GM12875 (cell line): Measurements from ENCODE around the gene LARP4B.

ENCODE experiments used
- H3K4me3 ChIP-seq: one replicate; pipeline ENCODE4 v1.5.1; 2011; ENCODE audit warnings: low read depth, low read length, control low read depth
- TF ChIP-seq, protein P1 (sequence below): IDR thresholded peaks from 2 replicates; pipeline ENCODE4 v1.5.1; 2011; ENCODE audit warnings: low read depth, mild to moderate bottlenecking, control low read depth, inconsistent platforms, low read length, moderate library complexity, borderline replicate concordance; ENCODE audit not compliant: insufficient read depth

The LARP4B gene

DNA sequence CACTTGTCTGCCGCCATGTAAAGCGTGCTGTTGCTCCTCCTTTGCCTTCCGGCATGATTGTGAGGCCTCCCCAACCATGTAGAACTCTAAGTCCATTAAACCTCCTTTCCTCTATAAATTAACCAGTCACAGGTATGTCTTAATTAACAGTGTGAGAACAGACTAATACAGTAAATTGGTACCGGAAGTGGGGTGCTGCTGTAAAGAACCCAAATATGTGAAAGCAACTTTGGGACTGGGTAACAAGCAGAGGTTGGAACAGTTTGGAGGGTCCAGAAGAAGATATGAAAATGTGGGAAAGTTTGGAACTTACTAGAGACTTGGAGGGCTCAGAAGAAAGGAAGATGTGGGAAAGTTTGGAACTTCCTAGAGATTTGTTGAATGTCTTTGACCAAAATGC lies 135.3 kb downstream of the LARP4B start:
- TF ChIP-seq, protein P1, sequence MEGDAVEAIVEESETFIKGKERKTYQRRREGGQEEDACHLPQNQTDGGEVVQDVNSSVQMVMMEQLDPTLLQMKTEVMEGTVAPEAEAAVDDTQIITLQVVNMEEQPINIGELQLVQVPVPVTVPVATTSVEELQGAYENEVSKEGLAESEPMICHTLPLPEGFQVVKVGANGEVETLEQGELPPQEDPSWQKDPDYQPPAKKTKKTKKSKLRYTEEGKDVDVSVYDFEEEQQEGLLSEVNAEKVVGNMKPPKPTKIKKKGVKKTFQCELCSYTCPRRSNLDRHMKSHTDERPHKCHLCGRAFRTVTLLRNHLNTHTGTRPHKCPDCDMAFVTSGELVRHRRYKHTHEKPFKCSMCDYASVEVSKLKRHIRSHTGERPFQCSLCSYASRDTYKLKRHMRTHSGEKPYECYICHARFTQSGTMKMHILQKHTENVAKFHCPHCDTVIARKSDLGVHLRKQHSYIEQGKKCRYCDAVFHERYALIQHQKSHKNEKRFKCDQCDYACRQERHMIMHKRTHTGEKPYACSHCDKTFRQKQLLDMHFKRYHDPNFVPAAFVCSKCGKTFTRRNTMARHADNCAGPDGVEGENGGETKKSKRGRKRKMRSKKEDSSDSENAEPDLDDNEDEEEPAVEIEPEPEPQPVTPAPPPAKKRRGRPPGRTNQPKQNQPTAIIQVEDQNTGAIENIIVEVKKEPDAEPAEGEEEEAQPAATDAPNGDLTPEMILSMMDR, result no peak
- H3K4me3 ChIP-seq, result no peak overlapping the region

DNA sequence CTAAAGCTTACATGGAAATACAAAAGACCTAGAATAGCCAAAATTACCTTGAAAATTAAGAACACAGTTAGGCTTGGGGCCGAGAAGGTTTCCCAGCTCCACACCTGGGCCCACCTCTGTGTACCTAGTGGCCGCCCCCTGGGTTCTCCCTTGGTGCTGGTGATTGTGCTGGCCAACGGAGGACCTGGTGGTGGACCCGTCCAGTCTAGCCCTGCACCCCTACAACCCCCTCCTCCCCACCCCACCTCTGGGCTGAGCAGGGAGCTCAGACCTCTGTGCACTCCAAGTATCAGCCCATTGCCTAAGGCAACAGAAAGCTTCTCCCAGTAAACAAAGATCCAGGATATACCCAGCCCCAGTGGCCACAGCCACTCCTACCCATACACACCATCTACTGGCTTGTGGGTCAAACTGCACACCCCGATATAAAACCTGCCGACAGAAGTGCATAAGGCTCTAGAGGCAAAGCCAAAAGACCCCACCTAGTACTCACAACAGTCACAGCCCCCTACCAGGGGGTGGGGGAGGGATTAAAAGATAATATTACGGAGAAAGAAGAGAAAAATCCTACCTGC lies 137.0 kb downstream of the LARP4B start:
- no peak overlapping the region for H3K4me3 ChIP-seq
- TF ChIP-seq, protein P1, result peak; percentile 2; the same call in 1 of the 2 replicates

DNA sequence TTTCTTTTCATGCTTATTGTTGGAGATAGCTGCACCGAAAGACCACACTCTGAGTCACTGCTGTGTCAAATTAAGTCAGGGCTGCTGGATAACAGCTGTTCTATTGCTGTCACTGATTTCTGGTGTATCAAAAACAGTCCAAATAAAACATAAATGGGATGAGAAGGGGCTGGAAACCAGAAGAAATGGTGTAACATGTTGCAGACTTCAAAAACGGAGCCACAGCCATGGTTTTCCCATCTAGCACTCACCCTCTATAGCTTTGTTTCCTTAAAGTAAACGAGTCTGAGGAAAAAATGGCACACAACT lies 138.8 kb downstream of the LARP4B start:
- no peak overlapping the region for H3K4me3 ChIP-seq
- TF ChIP-seq, protein P1, result no peak

DNA sequence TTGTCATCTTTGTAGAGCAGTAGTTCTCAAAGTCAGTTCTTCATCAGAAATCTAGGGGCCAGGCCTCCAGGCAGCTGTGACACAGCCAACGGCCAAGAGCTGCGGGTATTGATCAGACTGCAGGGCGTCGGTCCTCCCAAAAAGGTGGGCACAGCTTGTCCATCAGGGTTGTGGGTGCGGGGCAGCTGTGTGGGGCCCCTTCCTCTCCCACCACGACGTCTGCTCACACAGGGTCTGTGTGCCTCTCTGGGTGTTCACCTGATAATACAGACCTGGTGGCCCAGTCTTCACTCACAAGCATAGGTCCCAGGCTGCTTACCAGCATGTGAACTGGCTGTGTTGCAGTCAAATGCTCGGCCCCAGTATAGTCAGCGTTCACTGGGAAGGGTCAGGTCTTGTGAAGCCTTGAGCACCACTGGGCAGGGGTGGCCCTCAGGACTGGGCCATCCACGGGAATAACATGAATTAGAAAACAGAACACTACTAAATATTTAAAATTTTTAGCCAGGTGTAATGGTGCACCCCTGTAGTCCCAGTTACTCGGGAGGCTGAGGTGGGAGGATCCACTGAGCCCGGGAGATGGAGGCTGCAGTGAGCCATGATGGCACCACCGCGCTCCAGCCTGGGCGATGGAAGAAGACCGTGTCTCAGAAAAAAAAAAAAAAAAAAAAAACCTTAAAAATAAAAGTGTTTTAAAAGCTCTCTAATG lies 139.3 kb downstream of the LARP4B start:
- no peak overlapping the region for H3K4me3 ChIP-seq
- TF ChIP-seq, protein P1, result no peak

DNA sequence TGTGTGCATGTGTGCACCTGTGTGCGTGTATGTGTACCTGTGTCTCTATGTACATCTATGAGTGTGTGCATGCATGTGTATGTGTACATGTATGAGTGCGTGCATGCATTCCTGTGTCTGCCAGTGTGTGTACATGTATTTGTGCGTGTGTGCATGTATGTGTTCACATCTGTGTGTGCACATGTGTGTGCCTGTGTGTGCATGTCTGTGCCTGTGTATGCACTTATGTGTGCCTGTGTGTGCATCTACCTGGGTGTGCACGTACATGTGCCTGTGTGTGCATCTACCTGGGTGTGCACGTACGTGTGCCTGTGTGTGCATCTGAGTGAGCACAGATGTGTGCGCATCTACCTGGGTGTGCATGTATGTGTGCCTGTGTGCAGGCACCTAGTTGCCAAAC lies 139.9 kb downstream of the LARP4B start:
- TF ChIP-seq, protein P1, result no peak

DNA sequence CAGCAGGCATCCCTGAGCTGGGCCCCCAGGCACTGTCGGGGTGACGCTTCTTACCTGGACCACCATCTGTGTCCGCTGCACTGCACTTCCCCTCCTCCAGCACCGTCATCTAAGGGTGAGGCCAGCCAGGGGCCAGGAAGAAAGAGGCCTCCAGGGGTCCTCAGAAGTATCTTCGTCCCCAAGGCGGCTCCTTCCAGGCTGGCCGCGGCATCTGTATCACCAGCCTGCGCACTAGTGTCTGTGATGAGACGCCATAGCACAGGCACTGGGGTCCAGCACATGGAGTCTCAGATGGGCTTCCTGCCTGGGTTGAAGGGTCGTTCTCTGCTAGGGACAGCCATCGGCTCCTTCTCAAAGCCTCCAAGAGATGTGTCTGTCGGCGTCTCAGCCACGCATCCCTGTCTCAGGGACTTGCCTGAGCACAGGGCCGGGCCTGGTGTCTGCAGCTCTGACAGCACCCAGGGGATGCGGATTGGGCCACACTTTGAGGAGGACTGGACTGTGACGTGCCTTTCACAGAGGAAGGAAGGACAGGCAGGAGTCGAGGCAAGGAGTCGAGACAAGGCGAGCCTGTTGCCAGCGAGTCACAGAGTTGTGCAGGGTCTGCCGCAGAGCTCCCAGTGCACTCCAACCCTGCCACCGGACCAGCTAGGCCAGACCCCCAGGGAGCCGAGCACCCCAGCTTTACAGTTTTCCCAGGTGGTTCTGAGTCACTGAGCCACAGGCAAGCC lies 140.5 kb downstream of the LARP4B start:
- no peak overlapping the region for H3K4me3 ChIP-seq
- TF ChIP-seq, protein P1, result no peak

More for the DNA sequence above, 139.9 kb downstream of the LARP4B start:
- no peak overlapping the region for H3K4me3 ChIP-seq
